Neuronal stem cell (in vitro differentiated cells): ENCODE results near the gene SDR42E2.
"Not testable (repeated sequence)": the region's sequence is repeated elsewhere in the genome, so short reads cannot be mapped to it uniquely, and the experiment has no call there.

ENCODE experiments used
- DNase-seq: peaks from one replicate; pipeline ENCODE4 v3.0.0-alpha.2; 2013; ENCODE audit warnings: low spot score
- H2AFZ ChIP-seq: one replicate; pipeline ENCODE4 v1.6.1; 2013; ENCODE audit warnings: mild to moderate bottlenecking, low read length, inconsistent platforms
- H2AK5ac ChIP-seq: 2 replicates; pipeline ENCODE4 v1.6.1; 2013; ENCODE audit warnings: low read depth, mild to moderate bottlenecking, inconsistent platforms, low read length, moderate library complexity, mixed read lengths
- H2BK120ac ChIP-seq: 2 replicates; pipeline ENCODE4 v1.6.1; 2013; ENCODE audit warnings: low read depth, mild to moderate bottlenecking, inconsistent platforms, low read length, moderate library complexity, mixed read lengths
- H2BK12ac ChIP-seq: one replicate; pipeline ENCODE4 v1.6.1; 2013; ENCODE audit warnings: low read length, inconsistent platforms
- H2BK15ac ChIP-seq: 2 replicates; pipeline ENCODE4 v1.6.1; 2013; ENCODE audit warnings: mild to moderate bottlenecking, low read length, inconsistent platforms, mixed read lengths
- H2BK5ac ChIP-seq: one replicate; pipeline ENCODE4 v1.6.1; 2013; ENCODE audit warnings: inconsistent platforms, mild to moderate bottlenecking, low read length, moderate library complexity
- H3K14ac ChIP-seq: one replicate; pipeline ENCODE4 v1.6.1; 2013; ENCODE audit warnings: low read length, inconsistent platforms
- H3K18ac ChIP-seq: 2 replicates; pipeline ENCODE4 v1.6.1; 2013; ENCODE audit warnings: low read length, inconsistent platforms
- H3K23ac ChIP-seq: 2 replicates; pipeline ENCODE4 v1.6.1; 2013; ENCODE audit warnings: low read depth, mild to moderate bottlenecking, mixed read lengths, low read length, inconsistent platforms; ENCODE audit not compliant: poor library complexity
- H3K27ac ChIP-seq: replicated peaks from 3 replicates; pipeline ENCODE4 v1.5.1; 2013; ENCODE audit warnings: low read length, inconsistent platforms
- H3K27me3 ChIP-seq, 3 experiments: 2 replicates each; pipeline ENCODE4 v1.6.1; 2013; ENCODE audit warnings: low read length in 3 of 3, mild to moderate bottlenecking in 2 of 3, inconsistent platforms in 1 of 3, low read depth in 1 of 3, mixed read lengths in 1 of 3, moderate library complexity in 1 of 3; ENCODE audit not compliant: control insufficient read depth in 3 of 3, insufficient read depth in 3 of 3
- H3K36me3 ChIP-seq, 2 donors: replicated peaks in 1 of 2; 2 replicates each; pipeline ENCODE4 v1.6.1; 2013; ENCODE audit warnings: low read length in 2 of 2; ENCODE audit not compliant: control insufficient read depth in 2 of 2, insufficient read depth in 2 of 2
- H3K4ac ChIP-seq: 2 replicates; pipeline ENCODE4 v1.6.1; 2013; ENCODE audit warnings: inconsistent platforms, mild to moderate bottlenecking, low read length, moderate library complexity
- H3K4me1 ChIP-seq, 2 donors: 1 replicate in 1 of 2; 2 replicates in 1 of 2; pipeline ENCODE4 v1.6.1; 2013; ENCODE audit warnings: low read length in 2 of 2, low read depth in 1 of 2; ENCODE audit not compliant: control insufficient read depth in 2 of 2, insufficient read depth in 1 of 2
- H3K4me2 ChIP-seq: one replicate; pipeline ENCODE4 v1.6.1; 2013; ENCODE audit warnings: mild to moderate bottlenecking, low read length, inconsistent platforms; ENCODE audit not compliant: insufficient read depth, poor library complexity, severe bottlenecking
- H3K4me3 ChIP-seq, 2 donors: 2 replicates each; pipeline ENCODE4 v1.5.1; 2013; ENCODE audit warnings: low read length in 2 of 2, mild to moderate bottlenecking in 2 of 2, inconsistent platforms in 1 of 2, moderate library complexity in 1 of 2
- H3K79me1 ChIP-seq: one replicate; pipeline ENCODE4 v1.6.1; 2013; ENCODE audit warnings: low read depth, mild to moderate bottlenecking, inconsistent platforms, low read length, moderate library complexity
- H3K9ac ChIP-seq: one replicate; pipeline ENCODE4 v1.6.1; 2013; ENCODE audit warnings: mild to moderate bottlenecking, low read depth, low read length, inconsistent platforms; ENCODE audit not compliant: poor library complexity
- H3K9me3 ChIP-seq, 2 donors: replicated peaks in 1 of 2; 2 replicates each; pipeline versions ENCODE3 to v1.6.1; 2013; ENCODE audit warnings: low read length in 2 of 2, mild to moderate bottlenecking in 2 of 2, inconsistent platforms in 1 of 2, low read depth in 1 of 2, mixed read lengths in 1 of 2, moderate library complexity in 1 of 2; ENCODE audit not compliant: control insufficient read depth in 2 of 2, insufficient read depth in 1 of 2
- H4K8ac ChIP-seq: one replicate; pipeline ENCODE4 v1.6.1; 2013; ENCODE audit warnings: low read depth, mild to moderate bottlenecking, inconsistent platforms, low read length, moderate library complexity
- H4K91ac ChIP-seq: one replicate; pipeline ENCODE4 v1.6.1; 2013; ENCODE audit warnings: low read length, low read depth, mild to moderate bottlenecking, inconsistent platforms; ENCODE audit not compliant: poor library complexity
- WGBS, 2 donors: extraction: QIAGEN DNeasy Blood & Tissue Kit; methylation state at CpG; one replicate each; pipeline ENCODE4 v1.1.7; 2013; ENCODE audit warnings: missing lambda C conversion rate in 2 of 2, mixed read lengths in 1 of 2; ENCODE audit not compliant: insufficient read length in 2 of 2, insufficient replicate concordance in 1 of 2; ENCODE audit errors: extremely low coverage in 2 of 2; 5-methylcytosine and 5-hydroxymethylcytosine counted together

The SDR42E2 gene

DNA sequence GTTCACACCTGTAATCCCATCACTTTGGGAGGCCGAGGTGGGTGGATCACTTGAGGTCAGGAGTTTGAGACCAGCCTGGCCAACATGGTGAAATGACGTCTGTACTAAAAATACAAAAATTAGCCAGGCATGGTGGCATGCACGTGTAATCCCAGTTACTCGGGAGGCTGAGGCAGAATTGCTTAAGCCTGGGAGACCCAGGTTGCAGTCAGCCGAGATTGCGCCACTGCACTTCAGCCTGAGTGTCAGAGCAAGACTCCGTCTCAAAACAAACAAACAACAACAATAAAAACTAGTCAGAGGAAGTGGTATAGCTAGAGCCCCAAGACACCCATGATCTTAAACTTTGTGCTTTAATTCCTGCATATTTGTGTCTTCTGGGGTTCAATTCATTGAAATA is 9.2 kb upstream of the SDR42E2 start:
- not testable (repeated sequence) for H4K91ac ChIP-seq, H2BK12ac ChIP-seq, DNase-seq, H2AFZ ChIP-seq, H2BK15ac ChIP-seq, H3K4me1 ChIP-seq, H3K18ac ChIP-seq, H3K14ac ChIP-seq, H3K36me3 ChIP-seq, H4K8ac ChIP-seq, H3K9me3 ChIP-seq, H3K4me3 ChIP-seq, H3K9ac ChIP-seq, H3K79me1 ChIP-seq, H2BK5ac ChIP-seq, H3K4me2 ChIP-seq, H3K23ac ChIP-seq, H3K27ac ChIP-seq, H3K4ac ChIP-seq, H2BK120ac ChIP-seq, H2AK5ac ChIP-seq
- no CpG with 5 or more reads among the region's 7 CpGs for WGBS, 2 donors
- peaks cover 0 to 16% (median 0%) of the 10 kb centered on the region in 3 experiments for H3K27me3 ChIP-seq

DNA sequence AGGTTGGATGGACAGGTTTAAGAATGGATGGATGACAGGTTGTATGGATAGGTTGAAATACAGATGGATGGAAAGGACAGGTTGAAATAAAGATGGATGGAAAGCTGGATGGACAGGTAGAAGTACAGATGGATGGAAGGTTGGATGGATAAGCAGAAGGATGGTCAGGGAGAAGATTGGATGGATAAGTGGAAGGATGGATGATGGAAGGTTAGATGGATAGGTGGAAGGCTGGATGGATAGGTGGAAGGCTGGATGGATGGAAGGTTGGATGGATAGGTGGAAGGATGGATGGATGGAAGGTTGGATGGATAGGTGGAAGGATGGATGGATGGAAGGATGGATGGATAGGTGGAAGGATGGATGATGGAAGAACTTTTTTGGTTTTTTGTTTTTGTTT is 905 bp upstream of the SDR42E2 start:
- Histone ChIP-seq H3K4me2 (no peak overlapping the region), H3K27me3 (peaks cover 0 to 50% (median 19%) of the 10 kb centered on the region in 3 experiments), H4K8ac (no peak overlapping the region), H2BK15ac (no peak overlapping the region), H3K4me1 (peaks cover 0 to 2% of the 10 kb centered on the region in 2 donors), H3K79me1 (no peaks in the 10 kb centered on the region), H2AFZ (no peak overlapping the region), H3K4me3 (no peak overlapping the region), H4K91ac (no peak overlapping the region), H3K9ac (no peak overlapping the region), H2BK5ac (no peak overlapping the region), H3K4ac (no peak overlapping the region), H3K9me3 (no peaks in the 10 kb centered on the region), H3K23ac (no peak overlapping the region), H3K14ac (no peak overlapping the region), H3K36me3 (no peaks in the 10 kb centered on the region), H2BK120ac (no peak overlapping the region), H3K27ac (no peak overlapping the region), H2AK5ac (no peak overlapping the region), H2BK12ac (no peak overlapping the region), H3K18ac (no peak overlapping the region)
- DNase-seq, result no peak

DNA sequence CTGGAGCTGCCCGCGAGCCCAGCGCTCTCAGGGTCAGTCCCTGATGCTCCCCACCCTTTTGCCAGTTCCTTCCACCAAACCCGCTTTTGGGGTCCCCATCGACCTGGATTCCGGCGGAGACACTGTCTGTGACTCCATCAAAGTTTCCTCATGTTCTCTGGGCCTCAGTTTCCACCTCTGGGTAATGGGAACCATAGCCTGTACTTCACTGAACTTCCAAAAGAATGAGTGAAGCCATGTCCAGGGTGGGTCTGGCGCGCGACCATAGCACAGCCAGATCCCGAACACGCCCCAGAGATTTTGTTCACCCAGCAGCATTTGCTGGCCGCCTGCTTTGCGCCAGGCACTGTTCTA is 327 bp downstream of the SDR42E2 start:
- H3K9me3 ChIP-seq, result peaks cover 0 to 2% of the 10 kb centered on the region in 2 donors
- no peak overlapping the region for H2AK5ac ChIP-seq
- no peak overlapping the region for H4K91ac ChIP-seq
- H3K36me3 ChIP-seq, result no peaks in the 10 kb centered on the region
- H3K23ac ChIP-seq, result no peak overlapping the region
- H3K14ac ChIP-seq, result no peak overlapping the region
- no peaks in the 10 kb centered on the region for H3K79me1 ChIP-seq
- peak overlapping the region; percentile 53 for H4K8ac ChIP-seq
- H2AFZ ChIP-seq, result no peak overlapping the region
- peaks cover 0 to 2% of the 10 kb centered on the region in 2 donors for H3K4me1 ChIP-seq
- H2BK120ac ChIP-seq, result no peak overlapping the region
- H3K4ac ChIP-seq, result no peak overlapping the region
- H3K4me3 ChIP-seq, result peak overlapping the region in 1 of 2 donors; percentile 72
- no peak overlapping the region for H2BK12ac ChIP-seq
- H3K9ac ChIP-seq, result peak overlapping the region; percentile 15
- no peak overlapping the region for H2BK15ac ChIP-seq
- DNase-seq, result no peak
- WGBS, 2 donors, result no CpG with 5 or more reads among the region's 14 CpGs
- peak overlapping the region; percentile 73 for H3K18ac ChIP-seq
- peaks cover 0 to 50% (median 19%) of the 10 kb centered on the region in 3 experiments for H3K27me3 ChIP-seq
- H2BK5ac ChIP-seq, result no peak overlapping the region
- H3K27ac ChIP-seq, result no peak overlapping the region
- H3K4me2 ChIP-seq, result peak overlapping the region; percentile 79

DNA sequence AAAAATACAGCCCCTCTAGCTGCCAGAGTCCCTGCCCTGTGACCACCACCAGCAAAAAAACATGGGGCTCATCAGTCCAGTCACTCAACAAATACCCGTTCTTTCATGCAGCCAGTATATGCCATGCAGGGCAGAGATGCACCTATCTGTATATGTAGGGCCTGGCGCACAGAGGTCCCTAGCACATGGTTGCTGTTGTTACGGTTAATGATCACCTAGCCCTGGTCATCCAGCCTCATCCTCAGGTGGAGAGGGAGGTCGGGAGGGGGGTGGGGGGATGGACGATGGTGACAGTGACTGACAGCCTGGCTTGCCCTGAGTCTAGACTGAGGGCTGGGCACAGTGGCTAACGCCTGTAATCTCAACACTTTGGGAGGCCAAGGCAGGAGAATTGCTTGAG is 1.5 kb downstream of the SDR42E2 start:
- peaks cover 0 to 2% of the 10 kb centered on the region in 2 donors for H3K9me3 ChIP-seq
- no peak overlapping the region for H2BK12ac ChIP-seq
- no peak overlapping the region for H3K23ac ChIP-seq
- H3K4me3 ChIP-seq, result peak overlapping the region in 1 of 2 donors; percentile 28
- no peaks in the 10 kb centered on the region for H3K79me1 ChIP-seq
- peaks cover 0 to 50% (median 19%) of the 10 kb centered on the region in 3 experiments for H3K27me3 ChIP-seq
- H2AFZ ChIP-seq, result no peak overlapping the region
- H4K8ac ChIP-seq, result no peak overlapping the region
- H3K14ac ChIP-seq, result no peak overlapping the region
- peaks cover 0 to 2% of the 10 kb centered on the region in 2 donors for H3K4me1 ChIP-seq
- H3K9ac ChIP-seq, result no peak overlapping the region
- WGBS, 2 donors, result no CpG with 5 or more reads among the region's 6 CpGs
- H3K4ac ChIP-seq, result no peak overlapping the region
- H3K4me2 ChIP-seq, result no peak overlapping the region
- no peak overlapping the region for H2BK120ac ChIP-seq
- no peak for DNase-seq
- no peak overlapping the region for H3K18ac ChIP-seq
- H2BK5ac ChIP-seq, result no peak overlapping the region
- H3K27ac ChIP-seq, result no peak overlapping the region
- no peak overlapping the region for H2BK15ac ChIP-seq
- H2AK5ac ChIP-seq, result no peak overlapping the region
- no peak overlapping the region for H4K91ac ChIP-seq
- H3K36me3 ChIP-seq, result no peaks in the 10 kb centered on the region
